ENCODE measurements around the gene FAH. TPM values are rescaled to one million over a fixed set of nuclear protein-coding genes. Genes with fewer than 3 reads are reported as not detected.
A peak's percentile ranks its signal among the peaks of the same experiment; 100 is the strongest.

Gene FAH
- total RNA-seq, 1 experiment from 2014 or later = 38.0 TPM

- no TSS peak for BruUV-seq (replicated peaks)
- Histone ChIP-seq H3K9me3 (ENCODE audit: control insufficient read depth, insufficient read depth, low read depth, low read length) (no peaks in the 10 kb centered on the region), H3K4me1 (ENCODE audit: control insufficient read depth, insufficient read depth, low read length) (peaks cover 5% of the 10 kb centered on the region; the same call in 1 of the 2 replicates), H3K36me3 (ENCODE audit: control insufficient read depth, insufficient read depth, low read length) (no peaks in the 10 kb centered on the region), H3K27me3 (ENCODE audit: control insufficient read depth, insufficient read depth, low read length) (no peaks in the 10 kb centered on the region), H3K27ac (ENCODE audit: low read length) (no peak overlapping the region), H3K4me3 (ENCODE audit: low read depth in 2 of 2, low read length in 2 of 2) (no peak overlapping the region)
- TF ChIP-seq POLR2AphosphoS5 (IDR thresholded peaks at IDR 0.05; ENCODE audit: low read depth, low read length) (no peak), TCF7L2 (IDR thresholded peaks at IDR 0.05; ENCODE audit: low read depth, low read length) (no peak), REST (IDR thresholded peaks at IDR 0.05; ENCODE audit: insufficient read depth in 1 of 2, low read depth in 2 of 2, low read length in 1 of 2) (no peak), SIN3A (IDR thresholded peaks at IDR 0.05; ENCODE audit: borderline replicate concordance, insufficient read depth, low read depth, low read length) (no peak), CTCF (IDR thresholded peaks at IDR 0.05) (no peak)
- intact Hi-C loops (cut with micrococcal nuclease; ENCODE audit: unreplicated experiment) (no loop called here), in situ Hi-C loops (cut with HindIII; ENCODE audit: low pct_unique_long_range_greater_than_20kb, low sequenced_read_pairs) (no loop called here)
- ATAC-seq = no peak
- ChIA-PET CTCF (no interaction called here), POLR2A (interaction anchor here (0.6 kb wide), 1 partner anchor 76 kb away, joined by 4 read pairs; no protein-coding TSS in a partner anchor)
- no peak for DNase-seq (ENCODE audit: low read depth, low spot score)
Measured at GRCh38 chr15:80159811-80160569, 7.2 kb downstream of the FAH start.

GRCh38 chr15:80160570-80161156, 7.9 kb downstream of the FAH start:
- in situ Hi-C loops (cut with HindIII; ENCODE audit: low pct_unique_long_range_greater_than_20kb, low sequenced_read_pairs) (no loop called here), intact Hi-C loops (cut with micrococcal nuclease; ENCODE audit: unreplicated experiment) (no loop called here)
- no peaks in the 10 kb centered on the region for H3K9me3 ChIP-seq (ENCODE audit: control insufficient read depth, insufficient read depth, low read depth, low read length)
- no peaks in the 10 kb centered on the region; the same call in 1 of the 2 replicates for H3K4me1 ChIP-seq (ENCODE audit: control insufficient read depth, insufficient read depth, low read length)
- no peaks in the 10 kb centered on the region for H3K36me3 ChIP-seq (ENCODE audit: control insufficient read depth, insufficient read depth, low read length)
- ChIA-PET CTCF (no interaction called here), POLR2A (interaction anchor here (0.6 kb wide), 1 partner anchor 76 kb away, joined by 4 read pairs; no protein-coding TSS in a partner anchor)
- H3K4me3 ChIP-seq (ENCODE audit: low read depth in 2 of 2, low read length in 2 of 2) = no peak overlapping the region
- TF ChIP-seq REST (IDR thresholded peaks at IDR 0.05; ENCODE audit: insufficient read depth in 1 of 2, low read depth in 2 of 2, low read length in 1 of 2) (no peak), TCF7L2 (IDR thresholded peaks at IDR 0.05; ENCODE audit: low read depth, low read length) (no peak), CTCF (IDR thresholded peaks at IDR 0.05) (no peak), SIN3A (IDR thresholded peaks at IDR 0.05; ENCODE audit: borderline replicate concordance, insufficient read depth, low read depth, low read length) (no peak), POLR2AphosphoS5 (IDR thresholded peaks at IDR 0.05; ENCODE audit: low read depth, low read length) (no peak)
- no peaks in the 10 kb centered on the region for H3K27me3 ChIP-seq (ENCODE audit: control insufficient read depth, insufficient read depth, low read length)
- BruUV-seq (replicated peaks) = no TSS peak
- DNase-seq (ENCODE audit: low read depth, low spot score) (no peak), ATAC-seq (peak; percentile 51; the same call in 1 of the 2 replicates)
- no peak overlapping the region for H3K27ac ChIP-seq (ENCODE audit: low read length)
